CD4-positive, alpha-beta T cell treated with Interferon gamma for 1 hour (primary cell): Measurements from ENCODE around the gene PSMA5.
"Not testable (repeated sequence)": the region's sequence is repeated elsewhere in the genome, so short reads cannot be mapped to it uniquely, and the experiment has no call there.

Source experiments
- DNase-seq: peaks from one replicate; pipeline ENCODE4 v3.0.0-alpha.2; 2020

The PSMA5 gene

DNA sequence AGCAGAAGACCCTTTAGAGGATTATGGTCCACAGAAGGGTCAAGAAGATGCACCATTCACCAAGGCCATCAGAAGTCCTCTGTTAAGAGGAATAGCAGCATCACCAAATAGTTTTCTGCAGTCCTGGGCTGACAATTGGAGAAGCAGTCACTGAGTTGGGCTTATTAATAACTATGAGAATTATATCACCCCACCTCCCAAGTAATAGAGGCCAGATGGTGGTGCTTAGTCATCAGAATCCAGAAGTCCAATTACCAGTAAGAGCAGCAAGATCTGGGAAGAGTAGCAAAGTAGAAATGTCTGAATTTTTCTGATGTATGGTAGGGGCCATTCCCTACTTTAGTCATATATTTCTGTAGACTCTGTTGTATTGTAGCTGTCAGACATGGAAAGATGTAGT is 6.1 kb upstream of the PSMA5 start:
- no peak for DNase-seq

GRCh38 chr1:109427171-109427467 is 871 bp upstream of the PSMA5 start:
- DNase-seq = no peak

DNA sequence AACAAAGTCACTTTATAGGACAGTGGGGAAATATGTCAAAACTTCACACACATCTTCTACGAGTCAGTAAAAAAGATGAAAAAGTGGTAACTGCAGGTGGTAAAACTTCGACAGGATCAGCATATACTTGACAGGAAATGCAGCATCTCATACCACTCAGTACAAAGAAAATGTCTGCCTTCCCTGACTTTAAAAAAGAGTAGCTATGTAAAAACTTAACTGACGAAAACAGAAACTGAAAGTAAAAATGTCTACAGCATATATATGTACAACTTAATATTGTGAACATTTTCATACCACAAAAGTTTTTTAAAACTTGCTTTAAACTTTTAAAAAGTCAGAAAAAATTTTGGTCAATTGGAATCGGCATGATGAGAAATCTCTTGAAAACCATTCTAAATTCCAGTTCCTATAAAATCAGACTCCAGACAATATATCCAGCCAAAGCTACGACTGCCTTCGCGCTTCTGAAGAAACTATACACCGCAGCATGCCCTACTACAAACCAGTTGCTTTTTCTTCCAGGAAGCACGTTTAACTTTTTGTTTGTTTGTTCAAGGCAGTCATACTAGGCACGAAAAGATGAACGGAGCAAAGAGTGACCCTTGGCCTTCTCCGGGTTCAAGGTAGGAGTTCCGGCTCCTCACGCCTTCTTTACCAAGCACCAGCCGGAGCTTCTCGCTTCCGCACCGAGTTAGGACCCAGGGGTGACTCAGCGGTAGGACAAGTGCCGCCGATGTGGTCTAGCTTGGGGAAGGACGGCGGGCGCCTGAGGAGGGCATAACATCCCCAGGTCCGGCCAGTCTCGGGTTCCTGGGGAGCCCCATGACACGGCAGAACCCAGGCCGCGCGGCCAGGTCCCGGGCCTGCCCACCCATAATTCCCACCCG is 612 bp downstream of the PSMA5 start:
- peak; percentile 64 for DNase-seq

DNA sequence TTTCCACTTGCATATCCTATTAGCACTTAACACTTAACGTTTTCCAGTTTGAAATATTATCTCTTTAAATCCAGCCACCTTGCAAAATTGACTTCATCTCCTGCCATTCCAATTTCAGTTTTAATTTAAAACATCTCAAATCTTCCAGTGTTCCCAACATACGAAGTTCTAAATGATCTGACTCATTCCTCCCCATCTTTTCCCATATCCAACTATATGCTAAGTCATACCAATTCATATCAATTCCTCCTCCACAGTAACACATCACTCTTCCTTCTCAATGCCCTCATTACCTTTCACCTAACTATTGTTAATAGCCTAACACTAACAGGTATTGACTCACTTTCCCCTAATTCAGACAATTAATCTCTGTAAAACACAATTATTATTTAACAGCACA is 2.8 kb downstream of the PSMA5 start:
- DNase-seq = no peak

GRCh38 chr1:109412551-109412950 is 13.7 kb downstream of the PSMA5 start:
- DNase-seq = no peak

DNA sequence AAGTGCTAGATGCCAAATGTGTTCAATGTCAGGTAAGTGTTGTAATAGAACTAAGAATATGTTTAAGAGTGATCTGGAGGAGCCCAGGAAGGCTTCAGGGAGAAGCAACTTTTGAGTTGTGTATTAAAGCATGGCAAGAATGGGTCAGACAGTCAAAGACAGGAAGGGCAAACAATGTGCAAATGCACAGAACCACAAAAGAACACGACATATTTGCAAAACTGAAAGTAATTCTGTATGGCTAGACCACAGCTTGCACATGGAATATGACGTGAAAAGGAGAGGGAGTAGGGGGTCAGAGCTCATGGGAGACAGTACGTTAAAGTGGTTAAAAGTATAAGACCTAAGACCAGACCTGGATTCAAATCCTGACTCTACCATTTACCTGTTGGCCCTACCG is 21.4 kb downstream of the PSMA5 start:
- DNase-seq = no peak

DNA sequence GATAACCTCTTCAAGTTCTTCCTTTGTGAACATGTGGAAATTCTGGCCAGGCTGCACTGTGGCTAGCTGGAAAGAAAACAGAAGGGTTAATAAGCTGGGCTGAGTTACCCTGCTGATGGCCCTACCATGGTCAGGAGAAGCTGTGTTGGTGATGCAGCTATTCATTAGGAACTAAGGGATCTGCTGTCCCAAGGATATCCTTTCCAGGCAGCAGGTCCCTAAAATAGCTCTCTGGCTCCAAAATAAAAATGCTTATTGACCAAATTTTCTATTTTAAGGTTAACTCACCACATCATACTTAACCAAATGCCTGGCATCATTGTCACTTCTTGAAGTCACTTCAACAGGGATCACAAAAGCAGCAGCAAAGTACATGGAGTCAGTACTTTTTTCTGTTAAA is 24.2 kb downstream of the PSMA5 start:
- DNase-seq = no peak

GRCh38 chr1:109400035-109400655 is 26.1 kb downstream of the PSMA5 start:
- DNase-seq = no peak

DNA sequence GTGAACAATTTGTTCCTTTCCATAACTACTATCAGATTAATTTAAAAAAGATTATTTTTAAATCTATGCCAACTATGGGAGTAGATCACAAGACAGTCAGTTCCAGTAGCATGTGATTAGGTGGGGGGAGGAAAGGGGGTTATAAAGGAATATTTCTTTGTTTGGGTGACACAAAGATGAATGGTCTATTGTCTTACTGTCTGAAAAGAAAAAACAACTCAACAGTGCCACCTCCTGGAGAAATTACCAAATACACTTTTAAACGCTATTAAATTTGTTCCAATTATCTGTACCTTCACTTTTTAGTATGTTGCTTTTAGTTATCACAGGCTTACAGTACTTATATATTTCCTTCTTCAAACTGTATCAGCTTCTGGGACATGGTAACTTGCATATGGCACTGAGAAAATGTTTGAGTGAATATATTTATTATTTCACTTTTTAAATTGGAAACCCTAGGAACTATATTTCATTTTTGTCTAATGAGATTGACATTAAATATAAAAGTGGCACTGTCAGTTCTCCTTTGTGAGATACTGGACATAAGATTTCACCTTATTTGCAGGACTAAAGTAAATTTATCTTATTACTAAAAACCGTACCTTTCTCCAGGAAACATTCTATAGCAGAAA is 26.8 kb downstream of the PSMA5 start:
- no peak for DNase-seq

- no peak for DNase-seq
Observed at GRCh38 chr1:109398343-109399225, 27.7 kb downstream of the PSMA5 start.

GRCh38 chr1:109397581-109398342 is 28.5 kb downstream of the PSMA5 start, which contains the start of gene SORT1:
SORT1 (minus strand) TSS chr1:109397918; CDS start chr1:109397892, 26 bp downstream.
- DNase-seq = peak; percentile 53

- DNase-seq = no peak
Observed at GRCh38 chr1:109396871-109397580, 29.2 kb downstream of the PSMA5 start.

DNA sequence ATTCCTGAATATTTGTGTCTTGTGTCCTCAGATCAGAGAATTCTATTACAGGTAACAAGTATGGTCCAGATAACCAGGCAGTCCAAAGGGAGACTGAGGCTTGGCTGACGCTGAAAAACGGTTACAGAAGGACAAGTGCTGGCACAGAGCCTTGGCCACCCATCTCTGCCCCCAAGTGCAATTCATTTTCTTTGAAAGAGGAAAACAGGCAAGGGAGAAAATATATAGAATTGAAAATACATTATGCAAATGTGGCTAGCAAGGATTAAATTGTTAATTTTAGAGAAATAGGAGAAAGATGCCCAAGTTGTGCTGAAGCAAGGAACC is 29.8 kb downstream of the PSMA5 start:
- no peak for DNase-seq

GRCh38 chr1:109395602-109396512 is 30.4 kb downstream of the PSMA5 start:
- DNase-seq = no peak

DNA sequence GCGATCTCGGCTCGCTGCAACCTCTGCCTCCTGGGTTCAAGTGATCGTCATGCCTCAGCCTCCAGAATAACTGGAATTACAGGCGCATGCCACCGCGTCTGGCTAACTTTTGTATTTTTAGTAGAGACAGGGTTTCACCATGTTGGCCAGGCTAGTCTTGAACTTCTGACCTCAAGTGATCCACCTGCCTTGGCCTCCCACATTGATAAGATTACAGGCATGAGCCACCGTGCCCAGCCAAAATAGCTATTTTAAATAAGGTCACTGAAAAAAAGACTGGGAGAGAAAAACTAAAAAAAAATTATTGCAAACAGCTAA is 31.0 kb downstream of the PSMA5 start:
- DNase-seq = not testable (repeated sequence)

DNA sequence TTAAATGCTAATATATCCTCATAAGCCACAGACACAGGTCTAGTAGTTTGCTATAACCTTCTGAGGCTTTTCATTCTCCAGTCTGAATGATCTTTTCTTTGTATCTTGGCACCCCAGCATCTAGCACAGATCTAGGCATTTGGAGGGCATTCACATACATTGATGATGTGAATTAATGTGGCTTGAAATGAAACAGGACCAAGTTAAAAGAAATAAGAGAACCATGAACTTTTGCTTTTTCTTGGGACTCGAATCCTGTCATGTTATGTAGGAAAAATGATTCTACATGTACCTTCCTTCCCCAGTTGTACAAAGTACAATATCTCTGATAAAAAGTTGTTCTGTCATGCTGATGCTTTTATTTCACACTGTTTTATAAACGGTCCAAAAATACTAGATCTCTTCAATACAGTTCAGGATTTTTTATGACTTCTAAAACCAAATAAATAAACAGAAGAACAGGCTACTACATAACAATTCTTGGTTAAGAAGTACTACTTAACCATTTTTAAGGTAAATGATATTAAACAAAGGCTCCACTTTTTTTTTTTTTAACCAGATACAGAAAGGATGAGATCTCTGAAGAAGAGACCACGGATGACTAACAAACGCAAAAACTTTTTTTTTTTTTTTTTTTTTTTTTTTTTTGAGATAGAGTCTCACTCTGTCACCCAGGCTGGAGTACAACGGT is 31.5 kb downstream of the PSMA5 start:
- DNase-seq = no peak

GRCh38 chr1:109393617-109394233 is 32.5 kb downstream of the PSMA5 start:
- no peak for DNase-seq

GRCh38 chr1:109392788-109393616 is 33.2 kb downstream of the PSMA5 start:
- DNase-seq = no peak
